ENCODE results near the gene MEF2C. TPM values are rescaled to one million over a fixed set of nuclear protein-coding genes. Genes with fewer than 3 reads are reported as not detected.

Gene MEF2C
- total RNA-seq, 1 experiment from 2014 or later, result 9.9 TPM

DNA sequence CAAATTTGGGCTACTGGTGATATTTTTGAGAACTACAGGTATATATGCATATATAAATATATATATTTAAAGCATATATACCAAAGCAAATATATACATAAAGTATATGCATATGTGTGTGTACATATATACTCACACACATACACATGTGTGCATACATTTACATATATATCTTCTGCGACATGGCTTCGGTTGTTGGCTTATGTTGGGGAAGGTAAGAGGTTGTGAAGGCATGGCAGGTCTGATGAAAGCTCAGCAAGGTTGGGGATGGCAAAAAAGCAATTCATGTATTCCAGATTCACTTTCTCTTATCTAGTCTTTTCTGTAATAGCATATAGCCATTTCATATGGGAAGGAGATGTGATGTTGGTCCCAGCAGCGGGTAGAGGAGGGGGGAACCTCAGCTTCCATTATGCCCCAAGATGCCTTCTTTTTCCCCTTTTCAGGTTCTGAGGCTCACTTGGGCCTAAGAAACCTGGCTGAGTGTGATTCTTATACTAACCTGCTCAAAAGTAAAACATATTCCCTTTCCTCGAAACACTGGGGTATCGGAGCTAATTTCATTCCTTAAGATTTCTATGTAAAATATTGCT, 201.7 kb downstream of the MEF2C start:
- POLR2A ChIA-PET, result no interaction called here
- no peaks in the 10 kb centered on the region; the same call in 1 of the 2 replicates for H3K27me3 ChIP-seq (ENCODE audit: control insufficient read depth, insufficient read depth, low read length)
- H3K36me3 ChIP-seq (ENCODE audit: control insufficient read depth, insufficient read depth, low read length), result no peaks in the 10 kb centered on the region

DNA sequence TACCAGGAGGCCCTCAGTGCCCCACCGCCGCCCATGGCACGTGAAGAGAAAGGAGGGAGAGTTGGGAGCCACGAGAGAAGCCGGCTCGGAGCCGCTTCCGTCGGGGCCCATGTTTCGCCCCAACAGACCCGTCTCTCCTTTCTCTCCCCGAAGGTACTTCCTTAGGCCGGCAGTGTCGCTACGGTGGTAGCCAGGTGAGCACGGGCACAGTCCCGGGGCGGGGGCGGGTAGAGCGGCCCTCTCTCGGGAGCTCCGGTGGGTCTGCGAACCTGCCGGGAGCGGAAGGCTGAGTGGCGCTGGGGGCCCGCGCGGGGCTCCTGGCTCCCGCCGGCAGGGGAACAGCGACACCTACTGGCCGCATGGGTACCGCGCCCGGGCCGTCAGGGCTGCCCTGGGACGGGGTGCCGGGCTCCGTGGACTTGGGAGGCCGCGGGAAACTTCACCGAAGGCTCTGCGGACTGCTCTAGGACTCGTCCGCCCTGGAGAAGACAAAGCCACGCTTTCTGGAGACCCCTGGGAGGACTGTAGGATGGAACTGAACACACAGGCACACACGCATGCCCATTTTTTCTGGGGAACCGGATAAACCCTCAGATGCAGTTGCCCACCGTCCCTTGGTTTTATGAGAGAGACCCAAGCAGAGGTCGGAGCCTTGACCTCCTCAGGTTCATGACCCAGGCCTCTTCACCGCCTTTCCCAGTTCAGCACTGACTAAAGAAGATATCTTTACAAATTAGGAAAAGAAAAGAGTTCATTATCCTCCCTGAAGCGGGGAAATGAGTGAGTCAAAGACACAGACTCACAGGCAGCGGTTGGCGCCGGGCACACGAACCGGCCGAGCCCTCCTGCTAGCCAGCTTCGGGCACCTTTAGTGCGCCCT, 202.5 kb downstream of the MEF2C start:
- no peaks in the 10 kb centered on the region for H3K9me3 ChIP-seq (ENCODE audit: control insufficient read depth, insufficient read depth, low read depth, low read length)
- H3K4me3 ChIP-seq (ENCODE audit: low read depth in 2 of 2, low read length in 2 of 2), result peak overlapping the region; percentile 50 to 62
- peak overlapping the region; percentile 69 for H3K27ac ChIP-seq (ENCODE audit: low read length)
- in situ Hi-C loops (cut with HindIII; ENCODE audit: low pct_unique_long_range_greater_than_20kb, low sequenced_read_pairs), result loop anchor here (25.0 kb wide), 1 partner anchor 918 kb away; no protein-coding TSS in a partner anchor
- intact Hi-C loops (cut with micrococcal nuclease; ENCODE audit: unreplicated experiment), result loop anchor here (1.0 to 2.0 kb wide), 2 partner anchors 539 to 900 kb away; no protein-coding TSS in a partner anchor
- H3K36me3 ChIP-seq (ENCODE audit: control insufficient read depth, insufficient read depth, low read length), result no peaks in the 10 kb centered on the region
- peaks cover 19% of the 10 kb centered on the region for H3K4me1 ChIP-seq (ENCODE audit: control insufficient read depth, insufficient read depth, low read length)
- H3K27me3 ChIP-seq (ENCODE audit: control insufficient read depth, insufficient read depth, low read length), result no peaks in the 10 kb centered on the region
- CTCF ChIA-PET, result no interaction called here
- BruUV-seq (replicated peaks), result no TSS peak
- TF ChIP-seq POLR2AphosphoS5 (IDR thresholded peaks at IDR 0.05; ENCODE audit: low read depth, low read length), result no peak
- TF ChIP-seq, protein P1, sequence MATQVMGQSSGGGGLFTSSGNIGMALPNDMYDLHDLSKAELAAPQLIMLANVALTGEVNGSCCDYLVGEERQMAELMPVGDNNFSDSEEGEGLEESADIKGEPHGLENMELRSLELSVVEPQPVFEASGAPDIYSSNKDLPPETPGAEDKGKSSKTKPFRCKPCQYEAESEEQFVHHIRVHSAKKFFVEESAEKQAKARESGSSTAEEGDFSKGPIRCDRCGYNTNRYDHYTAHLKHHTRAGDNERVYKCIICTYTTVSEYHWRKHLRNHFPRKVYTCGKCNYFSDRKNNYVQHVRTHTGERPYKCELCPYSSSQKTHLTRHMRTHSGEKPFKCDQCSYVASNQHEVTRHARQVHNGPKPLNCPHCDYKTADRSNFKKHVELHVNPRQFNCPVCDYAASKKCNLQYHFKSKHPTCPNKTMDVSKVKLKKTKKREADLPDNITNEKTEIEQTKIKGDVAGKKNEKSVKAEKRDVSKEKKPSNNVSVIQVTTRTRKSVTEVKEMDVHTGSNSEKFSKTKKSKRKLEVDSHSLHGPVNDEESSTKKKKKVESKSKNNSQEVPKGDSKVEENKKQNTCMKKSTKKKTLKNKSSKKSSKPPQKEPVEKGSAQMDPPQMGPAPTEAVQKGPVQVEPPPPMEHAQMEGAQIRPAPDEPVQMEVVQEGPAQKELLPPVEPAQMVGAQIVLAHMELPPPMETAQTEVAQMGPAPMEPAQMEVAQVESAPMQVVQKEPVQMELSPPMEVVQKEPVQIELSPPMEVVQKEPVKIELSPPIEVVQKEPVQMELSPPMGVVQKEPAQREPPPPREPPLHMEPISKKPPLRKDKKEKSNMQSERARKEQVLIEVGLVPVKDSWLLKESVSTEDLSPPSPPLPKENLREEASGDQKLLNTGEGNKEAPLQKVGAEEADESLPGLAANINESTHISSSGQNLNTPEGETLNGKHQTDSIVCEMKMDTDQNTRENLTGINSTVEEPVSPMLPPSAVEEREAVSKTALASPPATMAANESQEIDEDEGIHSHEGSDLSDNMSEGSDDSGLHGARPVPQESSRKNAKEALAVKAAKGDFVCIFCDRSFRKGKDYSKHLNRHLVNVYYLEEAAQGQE (IDR thresholded peaks at IDR 0.05; ENCODE audit: insufficient read depth in 1 of 2, low read depth in 2 of 2, low read length in 1 of 2), result no peak
- TF ChIP-seq, protein P2, sequence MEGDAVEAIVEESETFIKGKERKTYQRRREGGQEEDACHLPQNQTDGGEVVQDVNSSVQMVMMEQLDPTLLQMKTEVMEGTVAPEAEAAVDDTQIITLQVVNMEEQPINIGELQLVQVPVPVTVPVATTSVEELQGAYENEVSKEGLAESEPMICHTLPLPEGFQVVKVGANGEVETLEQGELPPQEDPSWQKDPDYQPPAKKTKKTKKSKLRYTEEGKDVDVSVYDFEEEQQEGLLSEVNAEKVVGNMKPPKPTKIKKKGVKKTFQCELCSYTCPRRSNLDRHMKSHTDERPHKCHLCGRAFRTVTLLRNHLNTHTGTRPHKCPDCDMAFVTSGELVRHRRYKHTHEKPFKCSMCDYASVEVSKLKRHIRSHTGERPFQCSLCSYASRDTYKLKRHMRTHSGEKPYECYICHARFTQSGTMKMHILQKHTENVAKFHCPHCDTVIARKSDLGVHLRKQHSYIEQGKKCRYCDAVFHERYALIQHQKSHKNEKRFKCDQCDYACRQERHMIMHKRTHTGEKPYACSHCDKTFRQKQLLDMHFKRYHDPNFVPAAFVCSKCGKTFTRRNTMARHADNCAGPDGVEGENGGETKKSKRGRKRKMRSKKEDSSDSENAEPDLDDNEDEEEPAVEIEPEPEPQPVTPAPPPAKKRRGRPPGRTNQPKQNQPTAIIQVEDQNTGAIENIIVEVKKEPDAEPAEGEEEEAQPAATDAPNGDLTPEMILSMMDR (IDR thresholded peaks at IDR 0.05), result peak; percentile 97
- ATAC-seq (peak; percentile 93), DNase-seq (ENCODE audit: low read depth, low spot score) (no peak)
- POLR2A ChIA-PET, result interaction anchor here (0.6 kb wide), 1 partner anchor 44 kb away, joined by 3 read pairs; no protein-coding TSS in a partner anchor

More for the DNA sequence above, 201.7 kb downstream of the MEF2C start:
- BruUV-seq (replicated peaks), result no TSS peak
- no peak overlapping the region for H3K27ac ChIP-seq (ENCODE audit: low read length)
- no peak for TF ChIP-seq POLR2AphosphoS5 (IDR thresholded peaks at IDR 0.05; ENCODE audit: low read depth, low read length)
- TF ChIP-seq TCF7L2 (IDR thresholded peaks at IDR 0.05; ENCODE audit: low read depth, low read length), result no peak
- no peak for TF ChIP-seq SIN3A (IDR thresholded peaks at IDR 0.05; ENCODE audit: borderline replicate concordance, insufficient read depth, low read depth, low read length)
- TF ChIP-seq, protein P2 (IDR thresholded peaks at IDR 0.05), result no peak
- no peaks in the 10 kb centered on the region for H3K9me3 ChIP-seq (ENCODE audit: control insufficient read depth, insufficient read depth, low read depth, low read length)
- H3K4me1 ChIP-seq (ENCODE audit: control insufficient read depth, insufficient read depth, low read length), result peaks cover 19% of the 10 kb centered on the region
- H3K4me3 ChIP-seq (ENCODE audit: low read depth in 2 of 2, low read length in 2 of 2), result no peak overlapping the region
- ATAC-seq, result no peak
- in situ Hi-C loops (cut with HindIII; ENCODE audit: low pct_unique_long_range_greater_than_20kb, low sequenced_read_pairs) (loop anchor here (25.0 kb wide), 1 partner anchor 919 kb away; no protein-coding TSS in a partner anchor), intact Hi-C loops (cut with micrococcal nuclease; ENCODE audit: unreplicated experiment) (loop anchor here (2.0 kb wide), 1 partner anchor 901 kb away; no protein-coding TSS in a partner anchor)
- CTCF ChIA-PET, result no interaction called here
- no peak for DNase-seq (ENCODE audit: low read depth, low spot score)
